Stimulated activated CD4-positive, alpha-beta T cell treated with anti-CD3 and anti-CD28 coated beads, TNF-alpha, amount 100 ng/mL, for 1 hour (primary cell): ENCODE results near the gene AKIRIN2.
"Not testable (repeated sequence)": the region's sequence is repeated elsewhere in the genome, so short reads cannot be mapped to it uniquely, and the experiment has no call there.

Experiments used
- DNase-seq, 3 donors: peaks; one replicate each; pipeline ENCODE4 v3.0.0-alpha.2; 2020; ENCODE audit warnings: low read depth in 3 of 3, low spot score in 1 of 3

Gene AKIRIN2

GRCh38 chr6:87687893-87688292 is 14.1 kb downstream of the AKIRIN2 start:
- not testable (repeated sequence) for DNase-seq

- DNase-seq: no peak
Measured at GRCh38 chr6:87687296-87687695, 14.7 kb downstream of the AKIRIN2 start.

DNA sequence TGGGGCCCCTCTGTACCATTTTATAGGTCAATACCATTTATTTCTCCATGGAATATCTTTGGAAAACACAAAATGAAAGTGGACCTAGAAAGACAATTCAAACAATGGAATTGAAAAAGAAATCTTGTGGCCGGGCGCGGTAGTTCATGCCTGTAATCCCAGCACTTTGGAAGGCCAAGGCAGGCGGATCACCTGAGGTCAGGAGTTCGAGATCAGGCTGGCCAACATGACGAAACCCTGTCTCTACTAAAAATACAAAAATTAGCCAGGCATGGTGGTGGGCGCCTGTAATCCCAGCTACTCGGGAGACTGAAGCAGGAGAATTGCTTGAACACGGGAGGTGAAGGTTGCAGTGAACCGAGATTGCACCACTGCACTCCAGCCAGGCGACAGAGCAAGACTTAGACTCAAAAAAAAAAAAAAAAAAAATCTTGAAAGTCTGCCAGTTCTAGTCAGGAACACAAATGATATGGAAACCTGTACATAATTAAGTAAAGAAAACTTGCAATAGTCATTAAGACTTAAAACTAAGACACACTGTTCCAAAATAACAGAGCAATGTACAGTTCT is 15.3 kb downstream of the AKIRIN2 start:
- DNase-seq: not testable (repeated sequence)

GRCh38 chr6:87684895-87685654 is 17.0 kb downstream of the AKIRIN2 start:
- DNase-seq: no peak

DNA sequence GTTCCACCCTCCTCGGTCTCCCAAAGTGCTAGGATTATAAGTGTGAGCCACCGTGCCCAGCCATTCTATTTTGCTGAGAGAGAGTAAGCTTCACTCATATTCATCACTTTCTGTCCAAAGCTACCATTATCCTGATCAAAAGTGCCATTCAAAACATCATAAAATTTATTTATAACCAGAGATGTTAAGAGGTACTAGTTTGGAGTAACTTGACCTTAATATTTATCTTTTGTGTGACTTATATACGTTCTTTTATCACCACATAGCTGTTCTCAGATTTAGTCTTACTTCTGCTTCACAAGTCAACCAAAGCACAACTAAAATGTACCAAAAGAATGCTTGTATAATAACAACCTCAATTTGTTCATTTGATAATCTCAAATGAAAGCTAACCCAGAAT is 18.1 kb downstream of the AKIRIN2 start:
- DNase-seq: no peak

DNA sequence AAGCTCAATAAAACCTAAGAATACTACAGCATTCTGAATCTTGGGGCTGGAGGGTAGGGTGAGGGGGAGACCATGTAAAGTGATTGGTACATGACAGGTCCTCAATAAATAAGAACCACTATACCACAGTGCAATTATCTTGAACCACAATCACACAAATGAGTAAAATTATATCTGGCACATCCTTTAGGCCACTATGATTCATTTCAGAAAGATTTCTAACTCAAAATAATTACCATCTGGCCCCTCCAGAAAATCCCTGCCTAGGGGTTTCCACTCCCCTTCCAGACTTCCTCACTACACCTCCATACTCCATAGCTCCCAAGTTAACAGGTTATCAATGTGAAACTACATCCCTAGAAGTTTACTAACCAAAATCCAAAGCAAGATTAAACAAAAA is 19.7 kb downstream of the AKIRIN2 start:
- no peak for DNase-seq

- DNase-seq: no peak
Measured at GRCh38 chr6:87675004-87675681, 26.9 kb downstream of the AKIRIN2 start.

GRCh38 chr6:87674290-87674689 is 27.7 kb downstream of the AKIRIN2 start:
- DNase-seq: no peak

DNA sequence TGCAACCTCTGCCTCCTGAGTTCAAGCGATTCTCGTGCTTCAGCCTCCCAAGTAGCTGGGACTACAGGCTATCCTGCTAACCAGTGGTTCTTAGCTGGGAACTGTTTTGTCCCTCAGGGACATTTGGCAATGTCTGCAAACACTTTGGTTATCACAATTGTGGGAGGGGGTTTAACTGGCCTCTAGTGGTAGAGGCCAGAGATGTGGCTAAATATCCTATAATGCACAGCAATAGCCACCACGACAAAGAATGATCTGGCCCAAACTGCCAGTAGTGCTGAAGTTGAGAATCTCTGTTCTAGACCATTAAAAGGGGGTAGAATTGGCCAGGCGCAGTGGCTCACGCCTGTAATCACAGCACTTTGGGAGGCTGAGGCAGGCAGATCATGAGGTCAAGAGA is 28.8 kb downstream of the AKIRIN2 start:
- no peak for DNase-seq

GRCh38 chr6:87672641-87673040 is 29.4 kb downstream of the AKIRIN2 start:
- DNase-seq: no peak

DNA sequence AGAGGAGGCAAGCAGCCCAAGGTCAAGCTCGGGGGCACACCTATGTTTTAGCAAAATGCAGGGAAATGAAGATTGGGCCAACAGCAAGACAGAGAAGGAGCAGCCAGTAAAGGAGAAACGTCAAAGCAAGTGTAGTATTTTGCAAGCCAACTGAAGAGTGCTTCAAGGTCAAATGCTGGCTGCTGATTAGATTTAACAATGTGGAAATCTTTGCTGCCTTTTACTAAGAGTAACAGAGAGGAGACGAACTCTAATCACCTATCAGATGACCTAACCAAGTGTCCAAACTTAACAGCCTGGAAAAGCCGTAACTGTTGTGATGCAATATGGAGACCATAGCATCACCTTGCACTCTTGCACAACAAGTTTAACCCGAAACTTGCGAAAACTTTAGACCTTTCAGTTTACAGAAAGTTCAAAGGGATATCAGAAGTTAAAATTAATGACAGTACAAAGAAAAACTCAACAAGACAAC is 30.4 kb downstream of the AKIRIN2 start:
- no peak for DNase-seq

DNA sequence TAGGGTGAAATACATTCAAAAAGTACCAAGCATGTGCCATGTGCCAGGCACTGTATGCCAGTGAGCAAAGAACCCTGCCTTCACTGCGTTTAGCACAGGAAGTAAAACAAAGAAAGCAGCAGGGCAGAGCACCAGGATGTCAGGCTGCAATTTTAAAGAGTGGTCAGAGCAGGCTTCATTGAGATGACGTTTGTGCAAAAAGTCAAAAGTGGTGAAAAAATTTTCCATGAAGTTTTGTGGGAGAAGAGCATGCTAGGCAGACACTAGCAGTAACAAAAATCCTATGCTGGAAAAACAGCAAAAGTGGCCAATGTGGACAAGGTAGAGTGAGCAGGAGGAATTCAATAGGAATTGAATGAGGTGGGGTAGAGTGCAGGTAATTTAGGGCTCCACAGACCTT is 31.3 kb downstream of the AKIRIN2 start:
- no peak for DNase-seq

DNA sequence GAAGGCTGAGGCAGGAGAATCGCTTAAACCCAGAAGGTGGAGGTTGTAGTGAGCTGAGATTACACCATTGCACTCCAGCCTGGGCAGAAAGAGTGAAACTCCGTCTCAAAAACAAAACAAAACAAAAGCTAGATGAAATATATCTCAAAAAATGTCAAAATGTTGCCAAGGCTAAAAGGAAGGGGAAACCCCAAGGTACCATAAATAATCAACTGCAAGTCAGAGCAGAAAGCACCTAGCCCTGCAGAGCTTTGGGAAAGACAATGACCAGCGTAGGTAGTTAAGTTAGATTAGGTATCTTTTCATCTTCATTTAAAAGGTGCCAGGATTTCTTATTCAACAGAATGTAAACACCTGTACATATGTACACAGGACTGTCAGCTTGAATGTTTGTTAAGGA is 33.0 kb downstream of the AKIRIN2 start:
- DNase-seq: no peak

- DNase-seq: no peak
Measured at GRCh38 chr6:87668013-87668412, 34.0 kb downstream of the AKIRIN2 start.

GRCh38 chr6:87667032-87667431 is 35.0 kb downstream of the AKIRIN2 start:
- DNase-seq: no peak

- DNase-seq: no peak
Measured at GRCh38 chr6:87664921-87665485, 37.0 kb downstream of the AKIRIN2 start.

- no peak for DNase-seq
Measured at GRCh38 chr6:87663434-87663833, 38.6 kb downstream of the AKIRIN2 start.

- DNase-seq: no peak
Measured at GRCh38 chr6:87661503-87661902, 40.5 kb downstream of the AKIRIN2 start.

DNA sequence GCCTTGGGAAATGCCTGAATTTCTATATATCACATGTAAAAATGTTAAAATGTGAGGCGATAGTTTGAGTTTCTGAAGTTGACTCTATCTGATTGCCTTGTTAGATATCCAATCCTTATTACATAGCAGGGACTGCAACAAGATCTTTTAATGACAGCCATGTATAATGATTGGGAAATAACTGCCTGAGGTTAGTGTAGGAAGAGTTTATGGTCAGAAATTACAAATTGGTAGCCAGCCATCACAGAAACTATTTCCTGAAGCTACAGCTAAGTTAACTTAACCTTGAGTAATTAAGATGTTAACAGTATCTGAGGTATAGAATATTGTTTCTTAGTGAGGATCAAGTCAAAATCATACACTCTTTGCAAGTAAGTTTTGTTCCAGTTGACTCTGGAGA is 41.0 kb downstream of the AKIRIN2 start:
- no peak for DNase-seq

GRCh38 chr6:87660226-87660911 is 41.7 kb downstream of the AKIRIN2 start:
- DNase-seq: no peak

DNA sequence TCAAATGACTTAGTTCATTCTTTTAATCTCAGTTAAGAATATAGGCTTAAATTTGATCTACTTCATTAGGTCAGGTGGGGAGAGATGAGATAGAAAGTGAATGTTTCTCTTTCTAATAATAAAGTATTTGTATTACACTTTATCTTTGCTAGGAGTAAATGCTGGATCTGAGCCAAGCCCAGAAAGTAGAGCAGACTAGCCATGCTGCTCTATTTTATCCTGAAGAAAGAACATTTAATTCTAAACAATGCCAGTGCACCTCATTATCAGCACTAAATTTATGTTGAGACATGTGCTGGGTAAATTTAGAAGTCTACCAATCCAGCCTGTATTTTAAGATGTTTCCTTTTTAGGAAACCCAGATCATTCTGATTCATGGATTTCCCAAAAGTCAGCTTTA is 43.5 kb downstream of the AKIRIN2 start:
- DNase-seq: no peak
